Gastroesophageal sphincter (tissue), 3 donors: ENCODE measurements around the gene FAXDC2.

ENCODE experiments used
- EP300 ChIP-seq: sonication (generic); formaldehyde crosslinking; IDR thresholded peaks from one replicate; pipeline ENCODE4 v1.6.1; 2017; ENCODE audit warnings: antibody characterized with exemption, mild to moderate bottlenecking
- POLR2A ChIP-seq, 2 donors: fragments of 450-650 bp; IDR thresholded peaks; one replicate each; pipeline ENCODE4 v1.6.1; 2017; ENCODE audit warnings: antibody characterized with exemption in 2 of 2, mild to moderate bottlenecking in 2 of 2, moderate library complexity in 1 of 2
- POLR2AphosphoS5 ChIP-seq: sonication (generic); formaldehyde crosslinking; IDR thresholded peaks from one replicate; pipeline ENCODE4 v1.6.1; 2017; ENCODE audit warnings: antibody characterized with exemption
- TF ChIP-seq, protein P1 (sequence below), 4 experiments: fragments of 200-600 bp in 2 of 4; fragments of 450-650 bp in 2 of 4; sonication (generic) in 1 of 4; IDR thresholded peaks; one replicate each; pipeline ENCODE4 v1.5.1; 2017 to 2019; ENCODE audit warnings: antibody characterized with exemption in 4 of 4, mild to moderate bottlenecking in 2 of 4, moderate library complexity in 2 of 4

DNA sequence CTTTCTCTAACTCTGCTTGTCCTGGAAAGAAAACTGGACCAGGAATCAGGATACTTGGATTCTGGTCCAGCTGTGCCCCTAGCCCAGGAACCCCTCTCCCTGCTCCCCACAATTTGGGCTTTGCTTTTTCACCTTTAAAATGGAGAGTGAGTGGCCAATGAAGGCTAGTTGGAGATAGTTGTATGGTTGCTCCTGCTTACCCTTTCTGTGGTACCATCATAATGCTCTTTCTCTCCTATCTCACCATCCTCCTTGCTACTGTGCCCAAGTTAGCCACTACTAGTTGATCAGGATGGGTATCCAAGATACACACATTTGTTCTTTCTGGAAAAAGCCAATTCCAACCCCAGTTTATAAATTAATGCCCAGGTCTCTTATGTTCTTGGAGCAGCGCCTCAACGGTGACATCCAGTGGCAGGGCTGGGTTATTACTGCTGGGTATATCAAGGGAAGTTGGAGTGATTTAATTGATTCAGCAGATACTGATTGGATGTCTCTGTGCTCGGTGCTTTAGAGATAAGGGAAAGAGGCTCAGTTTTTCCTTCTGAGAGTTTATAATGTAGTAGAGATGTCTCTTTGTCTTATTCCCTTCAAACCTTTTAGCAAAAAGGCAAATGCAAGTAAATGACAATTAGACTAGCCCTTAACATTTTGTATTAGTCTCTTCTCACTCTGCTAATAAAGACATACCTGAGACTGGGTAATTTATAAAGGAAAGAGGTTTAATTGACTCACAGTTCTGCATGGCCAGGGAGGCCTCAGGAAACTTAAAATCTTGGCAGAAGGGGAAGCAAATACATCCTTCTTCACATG is 38.5 kb downstream of the FAXDC2 start:
- TF ChIP-seq POLR2A (IDR thresholded peaks at IDR 0.05) (no peak), EP300 (no peak), POLR2AphosphoS5 (no peak)
- TF ChIP-seq, protein P1, sequence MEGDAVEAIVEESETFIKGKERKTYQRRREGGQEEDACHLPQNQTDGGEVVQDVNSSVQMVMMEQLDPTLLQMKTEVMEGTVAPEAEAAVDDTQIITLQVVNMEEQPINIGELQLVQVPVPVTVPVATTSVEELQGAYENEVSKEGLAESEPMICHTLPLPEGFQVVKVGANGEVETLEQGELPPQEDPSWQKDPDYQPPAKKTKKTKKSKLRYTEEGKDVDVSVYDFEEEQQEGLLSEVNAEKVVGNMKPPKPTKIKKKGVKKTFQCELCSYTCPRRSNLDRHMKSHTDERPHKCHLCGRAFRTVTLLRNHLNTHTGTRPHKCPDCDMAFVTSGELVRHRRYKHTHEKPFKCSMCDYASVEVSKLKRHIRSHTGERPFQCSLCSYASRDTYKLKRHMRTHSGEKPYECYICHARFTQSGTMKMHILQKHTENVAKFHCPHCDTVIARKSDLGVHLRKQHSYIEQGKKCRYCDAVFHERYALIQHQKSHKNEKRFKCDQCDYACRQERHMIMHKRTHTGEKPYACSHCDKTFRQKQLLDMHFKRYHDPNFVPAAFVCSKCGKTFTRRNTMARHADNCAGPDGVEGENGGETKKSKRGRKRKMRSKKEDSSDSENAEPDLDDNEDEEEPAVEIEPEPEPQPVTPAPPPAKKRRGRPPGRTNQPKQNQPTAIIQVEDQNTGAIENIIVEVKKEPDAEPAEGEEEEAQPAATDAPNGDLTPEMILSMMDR (IDR thresholded peaks at IDR 0.05) = peak; percentile 81 to 94 (median 90)
